ENCODE measurements around the gene COL8A1. TPM values are rescaled to one million over a fixed set of nuclear protein-coding genes. Genes with fewer than 3 reads are reported as not detected.

Gene COL8A1
- total and polyA plus RNA-seq, 9 of the 15 experiments (the other 6 are each of a cell fraction or from before 2014, with no cell fraction given), result 0.07 TPM; not detected in 8

DNA sequence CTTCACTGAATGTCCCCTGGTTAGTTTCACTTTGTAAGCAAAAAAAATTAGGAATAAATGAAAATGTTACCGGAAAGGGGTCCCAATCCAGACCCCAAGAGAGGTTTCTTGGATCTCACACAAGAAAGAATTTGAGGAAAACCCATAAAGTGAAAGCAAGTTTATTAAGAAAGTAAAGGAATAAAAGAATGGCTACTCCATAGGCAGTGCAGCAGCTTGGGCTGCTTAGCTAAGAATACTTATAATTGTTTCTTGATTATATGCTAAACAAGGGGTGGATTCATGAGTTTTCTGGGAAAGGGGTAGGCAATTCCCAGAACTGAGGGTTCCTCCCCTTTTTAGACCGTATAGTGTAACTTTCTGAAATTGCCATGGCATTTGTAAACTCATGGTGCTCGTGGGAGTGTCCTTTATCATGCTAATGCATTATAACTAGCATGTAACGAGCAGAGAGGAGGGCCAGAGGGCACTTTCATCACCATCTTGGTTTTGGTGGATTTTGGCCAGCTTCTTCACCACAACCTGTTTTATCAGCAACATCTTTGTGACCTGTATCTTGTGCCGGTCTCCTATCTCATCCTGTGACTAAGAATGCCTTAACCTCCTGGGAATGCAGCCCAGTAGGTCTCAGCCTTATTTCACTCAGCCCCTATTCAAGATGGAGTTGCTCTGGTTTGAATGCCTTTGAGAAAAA is 138.3 kb downstream of the COL8A1 start (continued):
- TF ChIP-seq, protein P1, sequence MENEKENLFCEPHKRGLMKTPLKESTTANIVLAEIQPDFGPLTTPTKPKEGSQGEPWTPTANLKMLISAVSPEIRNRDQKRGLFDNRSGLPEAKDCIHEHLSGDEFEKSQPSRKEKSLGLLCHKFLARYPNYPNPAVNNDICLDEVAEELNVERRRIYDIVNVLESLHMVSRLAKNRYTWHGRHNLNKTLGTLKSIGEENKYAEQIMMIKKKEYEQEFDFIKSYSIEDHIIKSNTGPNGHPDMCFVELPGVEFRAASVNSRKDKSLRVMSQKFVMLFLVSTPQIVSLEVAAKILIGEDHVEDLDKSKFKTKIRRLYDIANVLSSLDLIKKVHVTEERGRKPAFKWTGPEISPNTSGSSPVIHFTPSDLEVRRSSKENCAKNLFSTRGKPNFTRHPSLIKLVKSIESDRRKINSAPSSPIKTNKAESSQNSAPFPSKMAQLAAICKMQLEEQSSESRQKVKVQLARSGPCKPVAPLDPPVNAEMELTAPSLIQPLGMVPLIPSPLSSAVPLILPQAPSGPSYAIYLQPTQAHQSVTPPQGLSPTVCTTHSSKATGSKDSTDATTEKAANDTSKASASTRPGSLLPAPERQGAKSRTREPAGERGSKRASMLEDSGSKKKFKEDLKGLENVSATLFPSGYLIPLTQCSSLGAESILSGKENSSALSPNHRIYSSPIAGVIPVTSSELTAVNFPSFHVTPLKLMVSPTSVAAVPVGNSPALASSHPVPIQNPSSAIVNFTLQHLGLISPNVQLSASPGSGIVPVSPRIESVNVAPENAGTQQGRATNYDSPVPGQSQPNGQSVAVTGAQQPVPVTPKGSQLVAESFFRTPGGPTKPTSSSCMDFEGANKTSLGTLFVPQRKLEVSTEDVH (IDR thresholded peaks at IDR 0.05; ENCODE audit: low read depth, partially characterized antibody), result no peak
- TF ChIP-seq STAG1 (CRISPR knock-in tag; IDR thresholded peaks at IDR 0.05; ENCODE audit: borderline replicate concordance), result no peak
- TF ChIP-seq LEF1 (IDR thresholded peaks at IDR 0.05), result peak; percentile 27; the same call in 1 of the 2 replicates
- no peak for TF ChIP-seq RUNX1 (IDR thresholded peaks at IDR 0.05; ENCODE audit: low read depth)
- peak; percentile 95 for TF ChIP-seq DEAF1 (CRISPR knock-in tag; IDR thresholded peaks at IDR 0.05)
- TF ChIP-seq MTA1 (IDR thresholded peaks at IDR 0.05; ENCODE audit: borderline replicate concordance), result 0 out of 2 replicates have a peak, but pooled peaks have one; percentile 59
- TF ChIP-seq, protein P2, sequence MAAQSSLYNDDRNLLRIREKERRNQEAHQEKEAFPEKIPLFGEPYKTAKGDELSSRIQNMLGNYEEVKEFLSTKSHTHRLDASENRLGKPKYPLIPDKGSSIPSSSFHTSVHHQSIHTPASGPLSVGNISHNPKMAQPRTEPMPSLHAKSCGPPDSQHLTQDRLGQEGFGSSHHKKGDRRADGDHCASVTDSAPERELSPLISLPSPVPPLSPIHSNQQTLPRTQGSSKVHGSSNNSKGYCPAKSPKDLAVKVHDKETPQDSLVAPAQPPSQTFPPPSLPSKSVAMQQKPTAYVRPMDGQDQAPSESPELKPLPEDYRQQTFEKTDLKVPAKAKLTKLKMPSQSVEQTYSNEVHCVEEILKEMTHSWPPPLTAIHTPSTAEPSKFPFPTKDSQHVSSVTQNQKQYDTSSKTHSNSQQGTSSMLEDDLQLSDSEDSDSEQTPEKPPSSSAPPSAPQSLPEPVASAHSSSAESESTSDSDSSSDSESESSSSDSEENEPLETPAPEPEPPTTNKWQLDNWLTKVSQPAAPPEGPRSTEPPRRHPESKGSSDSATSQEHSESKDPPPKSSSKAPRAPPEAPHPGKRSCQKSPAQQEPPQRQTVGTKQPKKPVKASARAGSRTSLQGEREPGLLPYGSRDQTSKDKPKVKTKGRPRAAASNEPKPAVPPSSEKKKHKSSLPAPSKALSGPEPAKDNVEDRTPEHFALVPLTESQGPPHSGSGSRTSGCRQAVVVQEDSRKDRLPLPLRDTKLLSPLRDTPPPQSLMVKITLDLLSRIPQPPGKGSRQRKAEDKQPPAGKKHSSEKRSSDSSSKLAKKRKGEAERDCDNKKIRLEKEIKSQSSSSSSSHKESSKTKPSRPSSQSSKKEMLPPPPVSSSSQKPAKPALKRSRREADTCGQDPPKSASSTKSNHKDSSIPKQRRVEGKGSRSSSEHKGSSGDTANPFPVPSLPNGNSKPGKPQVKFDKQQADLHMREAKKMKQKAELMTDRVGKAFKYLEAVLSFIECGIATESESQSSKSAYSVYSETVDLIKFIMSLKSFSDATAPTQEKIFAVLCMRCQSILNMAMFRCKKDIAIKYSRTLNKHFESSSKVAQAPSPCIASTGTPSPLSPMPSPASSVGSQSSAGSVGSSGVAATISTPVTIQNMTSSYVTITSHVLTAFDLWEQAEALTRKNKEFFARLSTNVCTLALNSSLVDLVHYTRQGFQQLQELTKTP (IDR thresholded peaks at IDR 0.05; ENCODE audit: low read depth in 1 of 2, partially characterized antibody in 2 of 2), result peak in 1 of 2 experiments; percentile 36
- 0 out of 2 replicates have a peak, but pooled peaks have one; percentile 26 for TF ChIP-seq ZEB2 (IDR thresholded peaks at IDR 0.05)
- TF ChIP-seq ZNF830 (CRISPR knock-in tag; IDR thresholded peaks at IDR 0.05), result peak; percentile 99
- no peak for TF ChIP-seq ZNF511 (CRISPR knock-in tag; IDR thresholded peaks at IDR 0.05)
- peak; percentile 81; the same call in 1 of the 2 replicates for TF ChIP-seq ATF3 (IDR thresholded peaks at IDR 0.05)
- no peak for TF ChIP-seq ATF3 (CRISPR knock-in tag; conservative IDR thresholded peaks at IDR 0.05)
- TF ChIP-seq PTRF (tag; IDR thresholded peaks at IDR 0.05), result peak; percentile 99
- TF ChIP-seq TAF7 (tag; IDR thresholded peaks at IDR 0.05), result peak; percentile 98
- peak; percentile 99 for TF ChIP-seq TCFL5 (CRISPR knock-in tag; conservative IDR thresholded peaks at IDR 0.05)
- peak; percentile 94 for TF ChIP-seq ZNF140 (CRISPR knock-in tag; IDR thresholded peaks at IDR 0.05)
- TF ChIP-seq MECOM (CRISPR knock-in tag; IDR thresholded peaks at IDR 0.05), result peak; percentile 99
- TF ChIP-seq GTF2F1 (IDR thresholded peaks at IDR 0.05; ENCODE audit: low read depth, low read length), result no peak
